BLaER1 treated with 17β-estradiol and CSF1 and Interleukin-3, amounts not matched to agents 10 nM and 100 nM (cell line): Measurements from ENCODE around the gene PIK3CA.
A peak's percentile ranks its signal among the peaks of the same experiment; 100 is the strongest.
"Not testable (repeated sequence)": the region's sequence is repeated elsewhere in the genome, so short reads cannot be mapped to it uniquely, and the experiment has no call there.

ENCODE experiments used
- H3K27ac ChIP-seq, 11 experiments: shearing (Covaris generic); formaldehyde crosslinking; 2 replicates each; pipeline ENCODE4 v1.8.1; 2022
- H3K27me3 ChIP-seq, 11 experiments: shearing (Covaris generic); formaldehyde crosslinking; 2 replicates each; pipeline ENCODE4 v1.8.1; 2022
- H3K36me3 ChIP-seq, 11 experiments: shearing (Covaris generic); formaldehyde crosslinking; 2 replicates each; pipeline ENCODE4 v1.8.1; 2022
- H3K4me1 ChIP-seq, 10 experiments: shearing (Covaris generic); formaldehyde crosslinking; 2 replicates each; pipeline ENCODE4 v1.8.1; 2022
- H3K4me2 ChIP-seq, 11 experiments: shearing (Covaris generic); formaldehyde crosslinking; 2 replicates each; pipeline ENCODE4 v1.8.1; 2022
- H3K4me3 ChIP-seq, 10 experiments: shearing (Covaris generic); formaldehyde crosslinking; 2 replicates each; pipeline ENCODE4 v1.8.1; 2022
- H3K9ac ChIP-seq, 11 experiments: shearing (Covaris generic); formaldehyde crosslinking; 2 replicates each; pipeline ENCODE4 v1.8.1; 2022
- H3K9me3 ChIP-seq, 11 experiments: shearing (Covaris generic); formaldehyde crosslinking; replicated peaks in 1 of 11; 2 replicates each; pipeline ENCODE4 v1.8.1; 2022
- H4K20me1 ChIP-seq, 11 experiments: shearing (Covaris generic); formaldehyde crosslinking; 2 replicates each; pipeline ENCODE4 v1.8.1; 2022
- Cebpa-rat ChIP-seq, 11 experiments: shearing (Covaris generic); IDR thresholded peaks; 2 replicates each; pipeline ENCODE4 v1.8.1; 2022

PIK3CA gene

GRCh38 chr3:179229177-179229576 lies 81.0 kb downstream of the PIK3CA start:
- Histone ChIP-seq H3K27me3 (no peaks in the 10 kb centered on the region), H3K9me3 (no peaks in the 10 kb centered on the region), H3K36me3 (peaks cover 64 to 97% (median 83%) of the 10 kb centered on the region in 11 experiments), H3K27ac (no peak overlapping the region), H3K9ac (no peak overlapping the region), H3K4me1 (no peaks in the 10 kb centered on the region), H3K4me3 (no peak overlapping the region), H3K4me2 (no peak overlapping the region), H4K20me1 (no peaks in the 10 kb centered on the region)
- TF ChIP-seq Cebpa-rat (IDR thresholded peaks at IDR 0.05), result no peak

DNA sequence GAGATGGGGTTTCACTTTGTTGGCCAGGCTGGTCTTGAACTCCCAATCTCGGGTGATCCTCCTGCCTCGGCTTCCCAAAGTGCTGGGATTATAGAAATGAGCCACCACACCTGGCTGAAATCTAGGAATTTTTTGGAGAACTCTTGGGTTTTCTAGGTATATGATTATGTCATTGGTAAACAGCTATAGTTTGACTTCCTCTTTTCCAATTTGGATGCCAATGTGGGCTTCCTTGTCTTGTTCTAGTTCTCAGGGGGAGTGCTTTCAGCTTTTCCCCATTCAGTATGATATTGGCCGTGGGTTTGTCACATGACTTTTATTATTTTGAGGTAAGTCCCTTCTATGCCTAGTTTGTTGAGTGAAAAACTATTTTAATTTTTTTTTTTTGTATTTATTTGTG lies 84.9 kb downstream of the PIK3CA start:
- TF ChIP-seq Cebpa-rat (IDR thresholded peaks at IDR 0.05), result no peak
- Histone ChIP-seq H3K27ac (no peak overlapping the region), H3K36me3 (peaks cover 39 to 87% (median 65%) of the 10 kb centered on the region in 11 experiments), H3K4me3 (no peak overlapping the region), H3K4me2 (no peak overlapping the region), H3K27me3 (no peaks in the 10 kb centered on the region), H3K4me1 (peaks cover 0 to 9% (median 3%) of the 10 kb centered on the region in 10 experiments; a peak in 2 of 20 replicates), H3K9me3 (no peaks in the 10 kb centered on the region), H3K9ac (no peak overlapping the region), H4K20me1 (no peaks in the 10 kb centered on the region)

DNA sequence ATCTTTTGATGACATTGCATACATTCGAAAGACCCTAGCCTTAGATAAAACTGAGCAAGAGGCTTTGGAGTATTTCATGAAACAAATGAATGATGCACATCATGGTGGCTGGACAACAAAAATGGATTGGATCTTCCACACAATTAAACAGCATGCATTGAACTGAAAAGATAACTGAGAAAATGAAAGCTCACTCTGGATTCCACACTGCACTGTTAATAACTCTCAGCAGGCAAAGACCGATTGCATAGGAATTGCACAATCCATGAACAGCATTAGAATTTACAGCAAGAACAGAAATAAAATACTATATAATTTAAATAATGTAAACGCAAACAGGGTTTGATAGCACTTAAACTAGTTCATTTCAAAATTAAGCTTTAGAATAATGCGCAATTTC lies 86.0 kb downstream of the PIK3CA start:
- Histone ChIP-seq H3K4me1 (peaks cover 0 to 9% (median 3%) of the 10 kb centered on the region in 10 experiments; a peak in 2 of 20 replicates), H4K20me1 (no peaks in the 10 kb centered on the region), H3K9me3 (no peaks in the 10 kb centered on the region), H3K4me3 (no peak overlapping the region), H3K9ac (no peak overlapping the region), H3K27me3 (no peaks in the 10 kb centered on the region), H3K4me2 (no peak overlapping the region), H3K27ac (no peak overlapping the region), H3K36me3 (peaks cover 35 to 75% (median 59%) of the 10 kb centered on the region in 11 experiments)
- no peak for TF ChIP-seq Cebpa-rat (IDR thresholded peaks at IDR 0.05)

- H3K4me1 ChIP-seq, result peaks cover 0 to 9% (median 3%) of the 10 kb centered on the region in 10 experiments; a peak in 2 of 20 replicates
- H3K4me3 ChIP-seq, result no peak overlapping the region
- peaks cover 16 to 49% (median 35%) of the 10 kb centered on the region in 11 experiments for H3K36me3 ChIP-seq
- no peaks in the 10 kb centered on the region for H4K20me1 ChIP-seq
- H3K9me3 ChIP-seq, result no peaks in the 10 kb centered on the region
- no peak overlapping the region for H3K27ac ChIP-seq
- no peak overlapping the region for H3K9ac ChIP-seq
- H3K27me3 ChIP-seq, result no peaks in the 10 kb centered on the region
- peak overlapping the region in 3 of 11 experiments; percentile 3 to 25 (median 23); a peak in 3 of 22 replicates for H3K4me2 ChIP-seq
- no peak for TF ChIP-seq Cebpa-rat (IDR thresholded peaks at IDR 0.05)
Measured at GRCh38 chr3:179236669-179237301, 88.6 kb downstream of the PIK3CA start.

- H3K9me3 ChIP-seq, H3K9ac ChIP-seq, H4K20me1 ChIP-seq, H3K27ac ChIP-seq, H3K4me3 ChIP-seq, H3K4me2 ChIP-seq, H3K27me3 ChIP-seq, H3K4me1 ChIP-seq: not testable (repeated sequence)
- peaks cover 0 to 14% (median 3%) of the 10 kb centered on the region in 11 experiments; a peak in 6 of 22 replicates for H3K36me3 ChIP-seq
Measured at GRCh38 chr3:179240299-179240698, 92.1 kb downstream of the PIK3CA start.

DNA sequence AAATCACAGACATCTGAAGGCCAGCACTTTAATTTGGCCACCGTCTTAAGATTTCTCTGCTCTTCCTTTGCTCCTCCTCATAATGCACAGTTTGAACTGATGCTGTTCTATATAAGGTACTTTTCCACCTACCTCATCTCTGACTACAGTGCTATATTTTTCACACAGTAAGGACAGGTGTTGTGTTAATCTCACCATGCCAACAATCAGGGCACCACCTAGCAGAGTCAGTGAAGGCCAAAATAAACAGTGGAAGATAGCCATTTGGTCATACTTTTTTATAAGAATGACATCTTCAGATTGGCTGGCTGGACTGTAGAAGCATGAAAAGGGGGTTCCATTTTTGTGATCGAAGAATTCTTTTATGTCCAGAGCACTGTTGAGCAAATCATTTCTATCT lies 94.7 kb downstream of the PIK3CA start:
- not testable (repeated sequence) for H3K4me1 ChIP-seq, H3K27ac ChIP-seq, H3K36me3 ChIP-seq, H3K9ac ChIP-seq, H4K20me1 ChIP-seq, H3K4me3 ChIP-seq, H3K27me3 ChIP-seq, H3K9me3 ChIP-seq, H3K4me2 ChIP-seq

GRCh38 chr3:179244878-179245277 lies 96.7 kb downstream of the PIK3CA start:
- Histone ChIP-seq H4K20me1 (no peaks in the 10 kb centered on the region), H3K4me3 (no peak overlapping the region), H3K4me1 (no peaks in the 10 kb centered on the region), H3K36me3 (no peaks in the 10 kb centered on the region), H3K9ac (no peak overlapping the region), H3K27ac (no peak overlapping the region), H3K9me3 (no peaks in the 10 kb centered on the region), H3K27me3 (no peaks in the 10 kb centered on the region), H3K4me2 (no peak overlapping the region)
- no peak for TF ChIP-seq Cebpa-rat (IDR thresholded peaks at IDR 0.05)

DNA sequence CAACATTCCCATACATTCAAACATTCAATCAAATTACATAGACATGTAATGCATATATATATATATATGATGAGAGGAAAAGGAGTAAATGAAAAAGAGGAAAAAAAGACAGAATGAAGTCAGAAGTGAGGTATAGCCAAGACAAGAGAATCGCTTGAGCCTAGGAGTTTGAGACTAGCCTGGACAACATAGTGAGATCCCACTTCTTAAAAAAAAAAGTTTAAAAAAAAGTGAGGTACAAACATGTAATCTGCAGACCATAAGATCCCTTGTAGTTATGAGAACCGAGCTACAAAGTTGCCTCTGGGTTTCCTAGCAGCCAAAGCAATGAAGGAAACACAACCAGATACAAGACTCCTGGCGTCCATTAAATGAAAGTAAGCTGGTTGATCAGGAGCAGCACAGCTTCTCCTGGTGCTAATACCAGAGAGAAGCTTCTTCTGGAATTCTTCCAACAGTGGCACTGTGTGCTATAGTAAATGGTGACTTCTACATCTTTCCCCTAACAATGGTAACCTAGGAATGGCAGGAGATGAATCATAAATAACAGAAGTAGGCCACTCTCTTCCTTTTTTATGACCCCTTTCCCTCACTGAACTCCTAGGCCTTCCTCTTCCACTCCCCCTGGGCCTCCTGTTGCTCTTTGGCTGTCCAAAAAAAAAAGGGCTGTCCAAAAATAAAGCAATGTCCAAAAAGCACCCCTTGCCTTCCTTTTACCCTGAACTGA lies 99.3 kb downstream of the PIK3CA start:
- Histone ChIP-seq H4K20me1 (no peaks in the 10 kb centered on the region), H3K9me3 (no peaks in the 10 kb centered on the region), H3K36me3 (no peaks in the 10 kb centered on the region), H3K27me3 (no peaks in the 10 kb centered on the region), H3K4me1 (no peaks in the 10 kb centered on the region), H3K4me3 (no peak overlapping the region), H3K9ac (no peak overlapping the region), H3K27ac (no peak overlapping the region; a peak in 1 of 22 replicates), H3K4me2 (no peak overlapping the region)
- TF ChIP-seq Cebpa-rat (IDR thresholded peaks at IDR 0.05), result no peak

DNA sequence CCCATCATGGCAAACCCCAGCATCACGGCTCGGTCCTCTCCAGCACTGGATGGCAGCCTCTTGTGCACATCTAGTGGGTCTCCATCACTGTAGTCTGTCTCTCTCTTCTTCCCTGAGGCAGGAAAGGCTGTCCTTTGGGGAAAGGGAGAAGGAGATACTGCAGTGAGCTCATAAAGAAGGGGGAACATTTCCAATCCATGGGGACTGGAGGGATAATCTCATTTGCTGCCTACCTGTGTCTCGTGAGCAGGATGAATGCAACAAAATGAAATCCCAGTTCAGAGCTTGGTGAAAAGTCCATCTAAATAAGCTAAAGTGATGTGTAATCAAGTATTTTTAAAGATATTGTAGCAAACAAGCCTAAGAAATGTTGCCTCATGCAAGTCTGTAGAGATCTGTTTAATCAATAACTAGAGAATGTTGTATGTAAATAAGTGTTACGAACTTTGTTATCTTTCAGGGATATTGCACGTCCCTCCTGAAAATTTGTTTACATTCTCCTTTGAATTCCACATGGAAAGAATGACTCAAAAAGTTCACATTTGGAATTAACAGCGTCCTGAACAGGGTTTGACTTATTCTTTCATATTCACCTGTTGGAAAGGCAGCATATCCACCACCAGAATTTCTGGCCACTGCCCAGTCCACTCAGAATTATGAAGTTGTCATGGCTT lies 102.8 kb downstream of the PIK3CA start, which contains the start of gene KCNMB3:
TSS of gene KCNMB3 (minus strand) at position 312 of the 674 bp plus-strand sequence. CDS start at position 188, 124 bp downstream.
- no peak within 1 kb of the TSS for H3K4me2 ChIP-seq
- H3K9ac ChIP-seq, result no peak within 1 kb of the TSS
- no peak within 1 kb of the TSS for H3K4me3 ChIP-seq
- TF ChIP-seq Cebpa-rat (IDR thresholded peaks at IDR 0.05), result no peak
- no peaks in the 10 kb centered on the region for H3K36me3 ChIP-seq
- no peaks in the 10 kb centered on the region for H3K4me1 ChIP-seq
- no peaks in the 10 kb centered on the region for H4K20me1 ChIP-seq
- no peaks in the 10 kb centered on the region for H3K9me3 ChIP-seq
- no peak within 1 kb of the TSS for H3K27ac ChIP-seq
- no peaks in the 10 kb centered on the region for H3K27me3 ChIP-seq
